K562 (cell line): Measurements from ENCODE around the gene ENPP6. TPM values are rescaled to one million over a fixed set of nuclear protein-coding genes. Genes with fewer than 3 reads are reported as not detected.

Experiments used
- ATAC-seq: fragments of 200-7000 bp; cut with Tn5 transposase; 3 replicates; pipeline ENCODE4 v1.9.1; 2020; ENCODE audit warnings: moderate library complexity
- BruUV-seq: library from RNA; stranded (reverse); fragments of 400-500 nt; replicated peaks from 2 replicates; lab custom pipeline; 2021; lab: Mats Ljungman, UMichigan
- CTCF ChIA-PET: fragments of 300-600 bp; formaldehyde crosslinking; extraction: SDS; loops from one replicate; lab custom pipeline; 2021; ENCODE audit warnings: low intra/inter-chr PET ratio; lab: Yijun Ruan, JAX
- POLR2A ChIA-PET: fragments of 300-600, 350-650 bp; sonication (Branson Sonifier 250); formaldehyde crosslinking; extraction: SDS; loops from one replicate; lab custom pipeline; 2021; ENCODE audit warnings: antibody characterized with exemption, inconsistent platforms; lab: Yijun Ruan, JAX
- DNase-seq, 4 experiments: peaks; one replicate each; pipeline versions ENCODE4 v3.0.0 to v3.0.0-alpha.2; 2011 to 2018; ENCODE audit warnings: low spot score in 3 of 4, mixed read lengths in 3 of 4; ENCODE audit errors: extremely low read depth in 1 of 4
- FAIRE-seq: peaks from 2 replicates; lab custom pipeline; 2011; peaks lifted over from hg19 to GRCh38; lab: Jason Lieb, UNC
- H2AFZ ChIP-seq: 2 replicates; pipeline ENCODE4 v1.6.0; 2011; ENCODE audit warnings: low read depth, low read length, control low read depth, inconsistent platforms
- H3K27ac ChIP-seq: fragments of 200-600 bp; 3 replicates; pipeline ENCODE4 v1.8.0; 2011; ENCODE audit warnings: low read depth, mild to moderate bottlenecking, control low read depth, inconsistent platforms, low read length, moderate library complexity, mixed read lengths; ENCODE audit errors: extremely low read depth
- H3K27me3 ChIP-seq, 2 experiments: fragments of 300-600 bp in 1 of 2; 2 replicates in 1 of 2; 3 replicates in 1 of 2; pipeline versions ENCODE4 v1.6.0 to v1.8.0; 2011; ENCODE audit warnings: inconsistent platforms in 2 of 2, low read length in 2 of 2, mild to moderate bottlenecking in 1 of 2, mixed read lengths in 1 of 2, moderate library complexity in 1 of 2; ENCODE audit not compliant: control insufficient read depth in 2 of 2, insufficient read depth in 2 of 2
- H3K36me3 ChIP-seq: fragments of 300-600 bp; 3 replicates; pipeline ENCODE4 v1.8.0; 2011; ENCODE audit warnings: mild to moderate bottlenecking, low read length, inconsistent platforms; ENCODE audit not compliant: control insufficient read depth, insufficient read depth
- H3K4me1 ChIP-seq, 2 experiments: fragments of 200-600 bp in 1 of 2; replicated peaks in 1 of 2; 2 replicates in 1 of 2; 3 replicates in 1 of 2; pipeline versions ENCODE4 v1.5.1 to v1.8.0; 2011; ENCODE audit warnings: inconsistent platforms in 2 of 2, low read length in 2 of 2, mild to moderate bottlenecking in 1 of 2, mixed read lengths in 1 of 2, moderate library complexity in 1 of 2; ENCODE audit not compliant: control insufficient read depth in 2 of 2, insufficient read depth in 2 of 2
- H3K4me2 ChIP-seq: 2 replicates; pipeline ENCODE4 v1.6.1; 2011; ENCODE audit warnings: low read length, control low read depth, inconsistent platforms, mixed read lengths; ENCODE audit not compliant: insufficient read depth
- H3K4me3 ChIP-seq: fragments of 200-600 bp; sonication (generic), shearing (Covaris generic); 2 replicates; pipeline ENCODE4 v1.5.1; 2016; ENCODE audit warnings: control low read depth, inconsistent platforms
- H3K79me2 ChIP-seq: fragments of 200-600 bp; 3 replicates; pipeline ENCODE4 v1.8.0; 2011; ENCODE audit warnings: low read length, inconsistent platforms; ENCODE audit not compliant: control insufficient read depth, insufficient read depth
- H3K9ac ChIP-seq, 2 experiments: 2 replicates each; pipeline versions ENCODE4 v1.6.0 to v1.6.1; 2011; ENCODE audit warnings: low read depth in 2 of 2, low read length in 2 of 2, control low read depth in 1 of 2, inconsistent platforms in 1 of 2, mild to moderate bottlenecking in 1 of 2, mixed read lengths in 1 of 2; ENCODE audit not compliant: insufficient read depth in 1 of 2
- H3K9me1 ChIP-seq: one replicate; pipeline ENCODE4 v1.6.0; 2011; ENCODE audit warnings: inconsistent platforms, mild to moderate bottlenecking, low read length, moderate library complexity; ENCODE audit not compliant: control insufficient read depth, insufficient read depth
- H3K9me3 ChIP-seq: replicated peaks from 2 replicates; pipeline ENCODE4 v1.5.1; 2011; ENCODE audit warnings: low read depth, low read length, inconsistent platforms; ENCODE audit not compliant: control insufficient read depth, insufficient read depth
- H4K20me1 ChIP-seq: replicated peaks from 2 replicates; pipeline ENCODE4 v1.6.1; 2011; ENCODE audit warnings: low read length, inconsistent platforms, mixed read lengths; ENCODE audit not compliant: control insufficient read depth, insufficient read depth
- CTBP1 ChIP-seq: fragments of 450-650 bp; IDR thresholded peaks from 2 replicates; pipeline ENCODE4 v1.6.1; 2016; ENCODE audit warnings: borderline replicate concordance
- CTCF ChIP-seq, 3 experiments: IDR thresholded peaks in 2 of 3; conservative IDR thresholded peaks in 1 of 3; 2 replicates each; pipeline ENCODE4 v1.5.1; 2011 to 2012; ENCODE audit warnings: low read length in 3 of 3, mild to moderate bottlenecking in 3 of 3, control low read depth in 2 of 3, improper control_type of control experiment in 1 of 3, inconsistent platforms in 1 of 3, low read depth in 1 of 3, mixed read lengths in 1 of 3, moderate library complexity in 1 of 3; ENCODE audit not compliant: insufficient read depth in 2 of 3
- DEAF1 ChIP-seq: fragments of 450-650 bp; formaldehyde crosslinking; IDR thresholded peaks from 2 replicates; pipeline ENCODE4 v1.4.0; 2020; ENCODE audit warnings: mild to moderate bottlenecking, moderate library complexity
- HDAC6 ChIP-seq: IDR thresholded peaks from 2 replicates; pipeline ENCODE4 v1.6.1; 2012; ENCODE audit warnings: low read depth, mild to moderate bottlenecking, control low read depth, inconsistent platforms, low read length, moderate library complexity
- HES1 ChIP-seq: fragments of 450-650 bp; IDR thresholded peaks from 2 replicates; pipeline ENCODE4 v1.6.1; 2016; ENCODE audit warnings: low read depth, mild to moderate bottlenecking, moderate library complexity
- JUND ChIP-seq, 2 experiments: IDR thresholded peaks; 2 replicates in 1 of 2; 3 replicates in 1 of 2; pipeline ENCODE4 v1.6.1; 2011; ENCODE audit warnings: borderline replicate concordance in 2 of 2, low read depth in 2 of 2, low read length in 2 of 2, improper control_type of control experiment in 1 of 2, missing biosample characterization in 1 of 2, missing genetic modification characterization in 1 of 2, missing genetic modification reagents in 1 of 2
- NELFE ChIP-seq: IDR thresholded peaks from 2 replicates; pipeline ENCODE4 v1.6.1; 2011; ENCODE audit warnings: mild to moderate bottlenecking; ENCODE audit not compliant: insufficient read depth, insufficient read length
- STAG1 ChIP-seq: sonication (generic); formaldehyde crosslinking; IDR thresholded peaks from 2 replicates; pipeline ENCODE4 v1.5.0; 2020; ENCODE audit warnings: missing genetic modification reagents, borderline replicate concordance
- ZNF140 ChIP-seq: fragments of 250-450 bp; sonication (Bioruptor Pico); IDR thresholded peaks from 2 replicates; pipeline ENCODE4 v1.8.0; 2021; ENCODE audit warnings: moderate library complexity, mild to moderate bottlenecking, inconsistent platforms
- WGBS: fragments of 100-300 bp; shearing (Covaris generic); methylation state at CpG from one replicate; pipeline ENCODE4 v1.1.6; 2016; ENCODE audit warnings: low coverage, mixed read lengths; ENCODE audit not compliant: insufficient coverage; ENCODE audit errors: missing lambda C conversion rate; 5-methylcytosine and 5-hydroxymethylcytosine counted together
- in situ Hi-C: fragments of 300-500 bp; cut with MboI; formaldehyde crosslinking; loops from 4 replicates; pipeline ENCODE4 v1.15.0; 2018; ENCODE audit warnings: inconsistent platforms, mixed read lengths
- intact Hi-C: fragments of 100-400 bp; cut with micrococcal nuclease; formaldehyde crosslinking; loops from 2 replicates; pipeline ENCODE4 v1.14.2; 2022
- polyA plus RNA-seq, 8 experiments: library from polyadenylated mRNA; depleted of rRNA in 4 of 8; stranded (reverse) in 5 of 8; unstranded in 3 of 8; fragments of >200 nt; fragmentation: Nextera tagmentation in 2 of 8; fragmentation: Illumina TruSeq in 1 of 8; extraction: Ambion mirVana in 2 of 8; extraction: Trizol in 1 of 8; gene quantifications; 2 replicates each; pipeline versions ENCODE4 v1.2.1 to v1.2.3, GENCODE V29; 2011 to 2014; ENCODE audit warnings: inconsistent platforms in 1 of 8, missing spikeins in 1 of 8
- total RNA-seq, 7 experiments: library from RNA; depleted of rRNA in 6 of 7; stranded (reverse); fragments of >200 nt in 6 of 7; fragmentation: Illumina TruSeq in 2 of 7; extraction: Trizol in 2 of 7; gene quantifications; 2 replicates each; pipeline versions ENCODE4 v1.2.1 to v1.2.3, GENCODE V29; 2011 to 2021; ENCODE audit warnings: low replicate concordance in 1 of 7
- TF ChIP-seq, protein P1 (sequence below), 2 experiments: fragments of 450-650 bp in 1 of 2; IDR thresholded peaks; 2 replicates each; pipeline ENCODE4 v1.6.1; 2011 to 2017; ENCODE audit warnings: low read depth in 2 of 2, antibody characterized with exemption in 1 of 2, borderline replicate concordance in 1 of 2, low read length in 1 of 2, mild to moderate bottlenecking in 1 of 2, mixed read lengths in 1 of 2; ENCODE audit not compliant: control insufficient read depth in 1 of 2
- TF ChIP-seq, protein P2 (sequence below): sonication (generic); formaldehyde crosslinking; IDR thresholded peaks from 2 replicates; pipeline ENCODE4 v1.9.0; 2022; ENCODE audit warnings: mild to moderate bottlenecking, missing genetic modification reagents

Gene ENPP6
- total and polyA plus RNA-seq, 9 of the 15 experiments (the other 6 are each of a cell fraction or from before 2014, with no cell fraction given), result 0.29 TPM; not detected in 8

GRCh38 chr4:184100297-184100885 lies 117.3 kb downstream of the ENPP6 start:
- H3K27ac ChIP-seq, result no peak overlapping the region
- no peaks in the 10 kb centered on the region for H3K36me3 ChIP-seq
- peak; percentile 95 for ATAC-seq
- H3K4me2 ChIP-seq, result no peak overlapping the region
- peak; percentile 37 for FAIRE-seq
- in situ Hi-C loops (loop anchor here (5.0 kb wide), 1 partner anchor 263 kb away; no protein-coding TSS in a partner anchor), intact Hi-C loops (loop anchor here (1.0 to 10.0 kb wide), 3 partner anchors 67 to 626 kb away; no protein-coding TSS in a partner anchor)
- H3K4me1 ChIP-seq, result peaks cover 0 to 5% of the 10 kb centered on the region in 2 experiments; a peak in 2 of 5 replicates
- no peaks in the 10 kb centered on the region for H4K20me1 ChIP-seq
- ChIA-PET CTCF (interaction anchor here (1.9 kb wide), 1 partner anchor 260 kb away, joined by 11 read pairs; no protein-coding TSS in a partner anchor), POLR2A (interaction anchor here (0.6 kb wide), 1 partner anchor 847 kb away, joined by 4 read pairs; no protein-coding TSS in a partner anchor)
- no peak overlapping the region for H2AFZ ChIP-seq
- H3K9me1 ChIP-seq, result no peaks in the 10 kb centered on the region
- no peak overlapping the region for H3K9ac ChIP-seq
- H3K27me3 ChIP-seq, result peaks cover 2 to 54% of the 10 kb centered on the region in 2 experiments
- BruUV-seq, result no TSS peak
- peak; percentile 57 to 74 (median 71) for DNase-seq
- H3K79me2 ChIP-seq, result no peaks in the 10 kb centered on the region
- H3K9me3 ChIP-seq, result no peaks in the 10 kb centered on the region
- H3K4me3 ChIP-seq, result no peak overlapping the region
- WGBS, result under 1% methylated on average over 12 of the region's 14 CpGs
- TF ChIP-seq CTBP1 (peak; percentile 26; the same call in 1 of the 2 replicates), HDAC6 (no peak), HES1 (no peak), DEAF1 (peak; percentile 64), CTCF (IDR thresholded peaks at IDR 0.05 in 2 of 3, conservative IDR thresholded peaks at IDR 0.05 in 1 of 3; ENCODE audit: insufficient read depth in 2 of 3, low read depth in 1 of 3, low read length in 3 of 3) (peak; percentile 82 to 88 (median 87)), ZNF140 (CRISPR knock-in tag) (no peak), JUND (IDR thresholded peaks at IDR 0.05; ENCODE audit: borderline replicate concordance, low read depth, low read length) (0 out of 2 replicates have a peak, but pooled peaks have one; percentile 26), JUND (tag; IDR thresholded peaks at IDR 0.05; ENCODE audit: borderline replicate concordance, low read depth, low read length) (no peak), NELFE (no peak), STAG1 (peak; percentile 43; the same call in 1 of the 2 replicates)
- TF ChIP-seq, protein P1, sequence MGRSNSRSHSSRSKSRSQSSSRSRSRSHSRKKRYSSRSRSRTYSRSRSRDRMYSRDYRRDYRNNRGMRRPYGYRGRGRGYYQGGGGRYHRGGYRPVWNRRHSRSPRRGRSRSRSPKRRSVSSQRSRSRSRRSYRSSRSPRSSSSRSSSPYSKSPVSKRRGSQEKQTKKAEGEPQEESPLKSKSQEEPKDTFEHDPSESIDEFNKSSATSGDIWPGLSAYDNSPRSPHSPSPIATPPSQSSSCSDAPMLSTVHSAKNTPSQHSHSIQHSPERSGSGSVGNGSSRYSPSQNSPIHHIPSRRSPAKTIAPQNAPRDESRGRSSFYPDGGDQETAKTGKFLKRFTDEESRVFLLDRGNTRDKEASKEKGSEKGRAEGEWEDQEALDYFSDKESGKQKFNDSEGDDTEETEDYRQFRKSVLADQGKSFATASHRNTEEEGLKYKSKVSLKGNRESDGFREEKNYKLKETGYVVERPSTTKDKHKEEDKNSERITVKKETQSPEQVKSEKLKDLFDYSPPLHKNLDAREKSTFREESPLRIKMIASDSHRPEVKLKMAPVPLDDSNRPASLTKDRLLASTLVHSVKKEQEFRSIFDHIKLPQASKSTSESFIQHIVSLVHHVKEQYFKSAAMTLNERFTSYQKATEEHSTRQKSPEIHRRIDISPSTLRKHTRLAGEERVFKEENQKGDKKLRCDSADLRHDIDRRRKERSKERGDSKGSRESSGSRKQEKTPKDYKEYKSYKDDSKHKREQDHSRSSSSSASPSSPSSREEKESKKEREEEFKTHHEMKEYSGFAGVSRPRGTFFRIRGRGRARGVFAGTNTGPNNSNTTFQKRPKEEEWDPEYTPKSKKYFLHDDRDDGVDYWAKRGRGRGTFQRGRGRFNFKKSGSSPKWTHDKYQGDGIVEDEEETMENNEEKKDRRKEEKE (IDR thresholded peaks at IDR 0.05; ENCODE audit: borderline replicate concordance in 1 of 2, control insufficient read depth in 1 of 2, low read depth in 2 of 2, low read length in 1 of 2), result no peak
- TF ChIP-seq, protein P2, sequence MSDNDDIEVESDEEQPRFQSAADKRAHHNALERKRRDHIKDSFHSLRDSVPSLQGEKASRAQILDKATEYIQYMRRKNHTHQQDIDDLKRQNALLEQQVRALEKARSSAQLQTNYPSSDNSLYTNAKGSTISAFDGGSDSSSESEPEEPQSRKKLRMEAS (CRISPR knock-in tag), result no peak
